Measurements from ENCODE around the gene PSKH1.
"Not testable (repeated sequence)": the region's sequence is repeated elsewhere in the genome, so short reads cannot be mapped to it uniquely, and the experiment has no call there.

Gene PSKH1

DNA sequence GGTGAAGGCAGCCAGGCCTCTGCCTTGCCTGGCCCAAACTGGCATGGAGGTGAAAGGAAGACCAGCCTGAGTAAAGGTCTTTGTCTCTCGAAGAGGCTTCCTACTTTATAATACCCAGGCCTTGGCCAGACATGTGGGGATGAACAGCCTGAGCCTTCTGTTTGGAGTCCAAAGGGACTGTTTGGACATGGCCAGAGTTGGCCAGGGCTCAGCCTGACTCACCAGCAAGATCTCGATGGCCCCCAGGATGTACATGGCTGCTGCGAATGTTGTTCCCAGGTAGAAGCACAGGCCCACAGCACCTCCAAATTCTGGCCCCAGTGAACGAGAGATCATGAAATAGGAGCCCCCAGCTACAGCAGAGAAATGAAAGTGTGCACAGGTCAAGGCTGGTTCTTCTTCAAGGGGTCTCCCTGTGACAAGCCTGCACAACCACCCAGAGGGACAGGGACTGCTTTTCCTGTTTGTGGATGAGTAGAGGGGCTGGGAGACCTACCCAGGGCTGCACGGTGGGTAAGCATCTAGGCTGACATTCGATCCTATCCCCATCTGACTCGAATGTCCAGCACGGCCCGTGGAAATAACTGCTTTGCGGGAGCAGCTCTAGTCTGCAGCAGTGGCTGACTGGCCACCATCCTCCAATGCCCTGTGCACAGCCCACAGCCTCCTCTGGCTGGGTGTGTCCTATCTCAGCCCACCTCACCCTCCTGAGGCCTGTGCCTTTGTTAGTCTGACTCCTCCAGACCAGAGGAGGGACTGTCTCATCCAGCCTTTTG lies 61.6 kb downstream of the PSKH1 start:
- no peak for DNase-seq

GRCh38 chr16:67957622-67958021 lies 64.6 kb downstream of the PSKH1 start:
- DNase-seq: no peak

GRCh38 chr16:67959536-67960329 lies 66.7 kb downstream of the PSKH1 start:
- DNase-seq: no peak

GRCh38 chr16:67961551-67961957 lies 68.5 kb downstream of the PSKH1 start:
- peak in 1 of 58 donors; percentile 45 for DNase-seq

GRCh38 chr16:67962135-67962534 lies 69.1 kb downstream of the PSKH1 start:
- DNase-seq: no peak

DNA sequence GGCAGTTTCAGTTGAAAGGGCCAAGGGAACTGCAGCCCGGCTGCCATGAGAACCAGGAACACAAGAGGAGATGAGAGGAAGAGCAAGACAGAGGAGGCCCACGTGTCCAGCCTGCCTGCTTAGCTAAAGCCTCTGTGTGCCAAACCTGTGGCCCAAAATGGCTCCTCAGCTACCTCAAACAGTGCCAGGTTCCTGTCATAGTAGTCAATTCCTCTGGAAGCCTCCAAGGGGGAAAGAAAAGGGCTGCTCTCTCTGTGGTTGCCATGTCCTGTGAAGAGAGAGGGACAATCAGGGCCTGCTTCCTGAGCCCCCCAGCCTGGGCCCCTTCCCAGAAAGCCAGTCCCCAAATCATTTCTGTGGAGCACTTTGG lies 70.2 kb downstream of the PSKH1 start:
- DNase-seq: peak in 9 of 58 donors; percentile 13 to 43 (median 33)

DNA sequence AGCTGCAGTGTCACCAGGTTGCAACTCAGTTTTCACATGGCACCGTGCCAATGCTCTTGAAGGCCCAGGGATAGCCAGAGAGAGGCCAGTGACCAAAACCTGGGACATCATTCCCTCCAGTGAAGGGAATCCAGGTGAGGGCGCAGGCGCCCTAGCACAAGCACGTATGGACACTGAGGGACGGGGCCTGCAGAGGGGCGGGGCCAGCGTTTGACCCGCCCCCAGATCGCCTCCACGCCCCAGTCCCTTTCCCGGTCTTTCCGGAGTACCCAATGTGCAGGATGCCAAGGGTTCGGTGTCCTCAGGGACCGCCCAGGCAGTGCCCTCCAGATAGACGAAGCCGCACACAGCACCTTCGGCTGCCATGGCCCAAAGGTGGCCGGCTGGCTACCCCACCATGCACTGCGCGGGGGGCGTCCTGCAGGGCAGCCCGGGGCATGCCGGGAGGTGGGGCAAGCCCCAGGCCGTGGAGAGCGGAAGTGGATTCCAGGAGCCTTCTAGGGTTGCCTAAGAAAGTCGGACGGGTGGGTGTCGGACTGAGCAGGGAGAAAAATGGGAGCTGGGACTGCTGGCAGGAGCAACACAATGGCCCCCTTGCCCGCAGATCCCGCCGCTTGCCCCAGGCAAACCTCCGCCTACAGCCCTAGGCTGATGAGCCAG lies 70.7 kb downstream of the PSKH1 start:
- peak in 1 of 58 donors; percentile 16 for DNase-seq

- no peak for DNase-seq
Observed at GRCh38 chr16:67964477-67965131, 71.5 kb downstream of the PSKH1 start.

DNA sequence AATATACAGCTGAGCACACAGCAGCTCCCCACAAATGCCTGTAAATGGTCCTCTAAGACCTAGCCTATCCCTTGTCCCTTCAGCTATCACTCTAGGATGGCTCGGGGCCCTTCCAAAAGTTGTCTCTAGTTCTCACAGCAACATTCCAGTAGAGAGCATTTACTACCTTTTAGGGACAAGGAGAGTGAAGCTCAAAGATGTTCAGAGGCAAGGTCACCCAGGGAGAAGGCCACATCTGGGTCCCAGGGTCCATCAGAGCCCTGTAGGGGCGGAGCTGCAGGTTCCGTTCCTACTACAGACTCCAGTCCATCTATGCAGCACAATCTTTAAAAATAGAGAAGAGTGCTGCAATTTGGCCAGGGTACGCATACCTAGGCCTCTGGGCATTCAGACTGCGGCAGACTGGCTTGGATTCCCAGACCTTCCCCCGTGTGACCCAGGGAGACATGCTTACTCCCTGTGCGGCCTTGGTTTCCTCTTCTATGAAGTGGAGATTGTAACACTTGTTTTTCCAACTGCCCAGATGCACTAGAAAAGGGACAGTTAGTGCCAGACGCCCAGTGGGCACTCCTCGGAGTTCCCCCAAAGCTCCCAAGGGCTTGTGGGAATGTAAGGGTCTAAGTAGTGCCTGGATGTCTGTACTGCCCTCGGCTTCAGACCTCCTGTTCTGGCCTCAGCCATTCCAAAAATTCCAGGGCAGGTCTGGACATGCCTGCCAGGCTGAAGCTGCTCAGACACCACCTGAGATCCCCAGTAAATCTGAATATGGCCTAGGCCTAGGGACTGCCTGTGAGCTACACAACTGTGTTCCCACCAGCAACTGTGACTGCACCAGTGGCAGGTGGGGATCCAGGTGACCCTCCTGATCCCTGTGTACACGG lies 72.9 kb downstream of the PSKH1 start:
- no peak for DNase-seq

DNA sequence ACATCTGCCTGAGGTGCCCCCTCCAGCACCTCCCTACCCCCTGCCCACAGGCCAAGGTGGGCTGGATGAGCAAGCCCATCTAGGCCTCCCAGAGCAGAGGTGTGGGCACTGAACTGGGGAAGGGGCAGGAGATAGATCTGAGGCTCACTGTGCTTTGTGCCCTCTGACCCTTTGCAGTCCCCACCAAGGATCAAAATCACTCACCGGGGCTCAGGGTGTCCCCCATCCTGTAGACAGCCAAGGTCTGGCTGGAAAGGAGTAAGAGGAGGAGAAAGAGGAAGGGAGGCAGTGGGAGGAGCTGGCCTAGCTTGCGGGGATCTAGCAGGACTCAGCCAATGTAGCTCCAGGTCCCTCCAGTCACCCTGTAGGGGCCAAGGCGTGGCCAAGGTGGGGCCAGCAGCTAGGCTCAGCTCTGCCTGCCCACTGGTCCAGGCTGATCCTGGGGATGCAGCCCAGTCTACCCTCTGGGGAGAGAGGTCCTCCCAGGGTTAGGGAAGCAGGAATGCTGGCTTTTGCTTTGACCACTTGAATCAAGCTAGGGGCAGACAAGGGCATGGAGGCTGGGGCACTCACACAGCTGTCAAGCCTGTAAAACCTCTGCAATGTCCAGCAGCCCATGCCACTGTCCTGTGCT lies 73.6 kb downstream of the PSKH1 start:
- DNase-seq: no peak

- DNase-seq: no peak
Observed at GRCh38 chr16:67967183-67967957, 74.3 kb downstream of the PSKH1 start.

DNA sequence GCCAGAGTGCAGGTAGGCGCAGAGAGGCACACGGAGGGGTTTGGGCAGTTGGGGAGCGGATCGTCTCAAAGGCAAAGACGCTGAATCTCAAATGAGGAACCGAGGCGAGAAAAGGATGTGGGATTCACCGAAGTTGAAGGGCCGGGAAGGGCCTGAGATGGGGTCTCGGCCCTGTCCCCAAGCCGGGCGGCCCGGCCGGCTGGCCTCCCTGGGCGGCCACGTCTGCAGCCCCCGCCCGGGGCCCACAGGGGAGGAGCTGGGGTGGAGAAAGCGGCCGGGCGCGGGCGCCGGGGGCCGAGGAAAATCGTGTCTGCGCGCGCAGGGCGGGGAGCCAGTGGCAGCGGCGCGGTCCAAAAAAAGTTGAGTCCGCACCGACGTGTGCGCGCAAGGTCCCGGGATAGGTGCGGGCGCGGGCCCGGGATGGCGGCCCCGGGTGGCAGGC lies 74.9 kb downstream of the PSKH1 start:
- no peak for DNase-seq

GRCh38 chr16:67968400-67969253 lies 75.6 kb downstream of the PSKH1 start, which contains the start of gene SLC12A4:
Gene SLC12A4, minus strand, starts transcription at chr16:67968637. Its CDS starts 84 bp downstream, at chr16:67968553.
- DNase-seq: peak in 49 of 58 donors; percentile 20 to 75 (median 43)

DNA sequence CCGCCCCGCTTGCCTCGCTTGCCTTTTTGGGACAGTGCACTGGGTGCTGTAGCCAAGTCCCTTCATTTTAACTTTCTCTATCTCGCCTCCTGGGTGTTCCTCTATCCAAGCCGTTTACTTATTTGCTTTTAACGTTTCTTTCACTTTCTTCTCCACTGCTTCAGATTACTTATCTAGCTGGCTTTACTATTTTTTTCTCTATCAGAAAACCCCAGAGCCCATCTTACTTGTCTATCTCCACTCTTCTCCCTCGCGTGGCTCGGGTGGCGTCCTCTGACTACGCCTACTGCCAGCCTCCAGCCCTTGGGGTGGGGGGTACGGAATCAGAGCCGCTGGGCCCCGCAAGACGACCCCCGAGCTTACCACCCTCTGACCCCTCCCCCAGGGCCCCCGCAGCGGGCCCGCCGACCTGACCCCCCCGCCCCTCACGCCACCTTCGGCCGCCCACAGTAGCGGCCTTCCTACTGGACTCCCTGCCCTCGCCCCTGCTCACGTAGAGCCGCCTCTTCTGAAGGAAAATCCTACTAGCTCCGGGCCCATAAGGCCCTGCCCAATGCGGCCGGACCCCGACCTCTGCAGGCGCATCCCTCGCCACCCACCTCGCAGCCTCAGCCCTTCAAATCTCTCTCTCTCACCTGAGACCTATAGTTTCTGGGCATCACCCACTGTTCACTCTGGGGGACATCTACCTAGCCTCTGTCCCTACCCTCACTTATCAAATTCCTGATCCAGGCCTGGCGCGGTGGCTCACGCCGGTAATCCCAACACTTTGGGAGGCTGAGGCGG lies 76.4 kb downstream of the PSKH1 start:
- no peak for DNase-seq

DNA sequence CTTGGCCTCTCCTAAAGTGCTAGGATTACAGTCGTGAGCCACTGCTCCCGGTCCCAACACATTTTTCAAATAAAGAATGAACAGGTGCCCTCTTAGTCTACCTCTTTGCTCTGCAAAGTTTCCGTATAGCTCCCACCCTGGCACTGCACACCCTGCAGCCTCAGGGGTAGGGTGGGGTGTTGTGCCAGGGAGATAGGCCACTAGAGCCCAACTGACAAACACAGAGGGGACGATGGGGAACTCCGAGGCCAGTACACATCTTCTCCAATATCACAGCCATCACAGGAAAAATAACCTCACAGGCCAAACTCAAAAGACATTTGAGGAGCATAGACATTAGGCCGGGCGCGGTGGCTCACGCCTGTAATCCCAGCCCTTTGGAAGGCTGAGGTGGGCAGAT lies 78.1 kb downstream of the PSKH1 start:
- DNase-seq: no peak

DNA sequence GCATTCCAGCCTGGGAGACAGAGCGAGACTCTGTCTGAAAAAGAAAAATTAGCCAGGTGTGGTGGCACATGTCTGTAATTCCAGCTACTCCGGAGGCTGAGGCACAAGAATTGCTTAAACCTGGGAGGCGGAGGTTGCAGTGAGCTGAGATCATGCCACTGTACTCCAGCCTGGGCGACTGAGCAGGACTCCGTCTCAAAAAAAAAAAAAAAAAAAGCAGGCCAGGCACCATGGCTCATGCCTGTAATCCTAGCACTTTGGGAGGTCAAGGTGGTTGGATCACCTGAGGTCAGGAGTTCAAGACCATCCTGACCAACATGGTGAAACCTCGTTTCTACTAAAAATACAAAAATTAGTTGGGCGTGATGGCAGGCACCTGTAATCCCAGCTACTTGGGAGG lies 79.2 kb downstream of the PSKH1 start:
- not testable (repeated sequence) for DNase-seq
